GM19324 (cell line): ENCODE results near the gene ATAD1.
"Not testable (repeated sequence)": the region's sequence is repeated elsewhere in the genome, so short reads cannot be mapped to it uniquely, and the experiment has no call there.

Experiments used
- ATAC-seq: cut with Tn5 transposase; IDR thresholded peaks from one replicate; pipeline ENCODE4 v1.9.1; 2021; ENCODE audit warnings: mild to moderate bottlenecking, moderate library complexity; ENCODE audit not compliant: unreplicated experiment, low FRiP score

The ATAD1 gene

DNA sequence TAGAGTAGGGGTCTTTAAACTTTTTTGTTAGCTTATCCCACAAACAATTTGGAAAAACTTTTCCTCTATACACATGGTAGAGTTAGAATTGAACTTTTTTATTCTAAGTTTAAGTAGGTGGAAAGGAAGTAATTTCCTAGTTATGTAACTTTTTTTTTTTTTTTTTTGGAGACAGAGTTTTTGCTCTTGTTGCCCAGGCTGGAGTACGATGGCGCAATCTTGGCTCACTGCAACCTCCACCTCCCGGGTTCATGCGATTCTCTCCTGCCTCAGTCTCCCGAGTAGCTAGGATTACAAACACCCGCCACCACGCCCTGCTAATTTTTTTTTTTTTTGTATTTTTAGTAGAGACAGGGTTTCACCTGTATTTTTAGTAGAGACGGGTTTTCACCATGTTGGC is 28.7 kb upstream of the ATAD1 start:
- ATAC-seq, result not testable (repeated sequence)

DNA sequence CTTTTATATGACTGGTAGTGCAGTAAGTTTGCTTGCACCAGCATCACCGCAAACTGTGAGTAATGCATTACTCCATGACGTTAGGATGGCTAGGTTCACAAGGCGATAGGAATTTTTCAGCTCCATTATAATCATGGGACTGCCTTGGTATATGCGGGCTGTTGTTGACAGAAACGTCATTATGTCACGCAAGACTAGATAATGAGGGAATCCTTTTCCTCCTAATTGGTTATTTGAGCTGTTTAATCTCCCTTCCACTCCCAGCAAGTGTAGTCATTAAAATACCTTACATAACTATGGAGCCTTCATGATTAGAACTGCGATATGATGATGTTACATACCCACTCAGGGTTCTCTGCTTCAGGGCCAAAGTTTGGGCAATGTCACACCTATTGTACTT is 28.0 kb upstream of the ATAD1 start:
- no peak for ATAC-seq

DNA sequence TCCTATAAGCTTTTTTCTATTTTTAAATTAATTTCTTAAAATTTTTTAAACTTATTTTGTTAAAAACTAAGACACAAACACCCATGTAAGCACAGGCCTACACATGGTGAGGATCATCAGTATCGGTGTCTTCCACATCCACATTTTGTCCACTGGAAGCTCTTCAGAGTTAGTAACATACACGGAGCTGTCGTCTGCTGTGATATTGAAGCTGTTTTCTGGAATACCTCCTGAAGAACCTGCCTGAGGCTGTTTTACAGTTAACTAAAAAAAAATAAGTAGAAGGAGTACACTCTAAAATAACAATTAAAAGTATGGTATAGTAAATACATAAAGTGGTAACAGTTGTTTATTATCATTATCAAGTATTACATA is 27.6 kb upstream of the ATAD1 start:
- ATAC-seq, result no peak

DNA sequence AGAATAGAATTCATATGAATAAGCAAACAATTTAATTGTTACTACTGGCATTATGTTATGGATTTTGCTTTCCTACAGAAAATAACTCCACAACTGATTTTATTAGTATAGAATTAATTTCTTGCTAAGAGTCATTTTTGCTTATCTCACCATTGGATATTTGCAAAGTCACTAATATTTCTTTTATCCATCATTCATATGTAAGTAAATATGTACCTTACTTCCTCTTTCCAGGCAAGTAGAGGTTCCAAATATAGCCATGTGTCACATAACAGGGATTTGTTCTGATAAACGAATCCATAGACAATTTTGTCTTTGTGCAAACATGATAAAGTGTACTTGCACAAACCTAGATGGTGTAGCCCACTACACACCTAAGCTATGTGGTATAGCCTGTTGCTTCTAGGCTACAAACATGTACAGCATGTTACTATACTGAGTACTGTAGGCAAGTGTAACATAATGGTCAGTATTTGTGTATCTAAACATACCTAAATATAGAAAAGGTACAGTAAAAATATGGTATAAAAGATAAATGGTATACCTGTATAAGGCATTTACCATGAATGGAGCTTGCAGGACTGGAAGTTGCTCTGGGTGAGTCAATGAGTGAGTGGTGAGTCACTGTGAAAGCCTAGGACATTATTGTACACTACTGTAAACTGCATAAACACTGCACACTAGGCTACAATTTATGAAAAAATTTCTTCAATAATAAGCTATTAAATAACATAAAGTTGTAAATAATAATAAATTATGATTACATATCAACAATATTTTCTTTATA is 27.0 kb upstream of the ATAD1 start:
- ATAC-seq, result no peak

DNA sequence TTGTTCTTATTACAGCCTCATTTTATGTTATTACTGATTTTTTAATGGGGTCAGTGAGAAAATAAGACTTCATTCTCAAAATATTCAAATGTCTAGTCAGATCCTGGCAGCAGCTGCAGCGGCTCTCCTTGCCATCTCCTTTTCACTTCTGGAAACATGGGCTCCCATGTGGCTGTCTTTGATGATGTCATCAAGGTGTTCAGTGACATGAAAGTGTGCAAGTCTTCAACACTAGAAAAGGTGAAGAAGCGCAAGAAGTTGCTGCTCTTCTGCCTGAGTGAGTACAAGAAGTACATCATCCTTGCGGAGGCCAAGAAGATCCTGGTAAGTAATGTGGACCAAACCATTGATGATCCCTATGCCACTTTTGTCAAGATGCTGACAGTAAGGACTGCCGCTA is 25.7 kb upstream of the ATAD1 start:
- ATAC-seq, result no peak

DNA sequence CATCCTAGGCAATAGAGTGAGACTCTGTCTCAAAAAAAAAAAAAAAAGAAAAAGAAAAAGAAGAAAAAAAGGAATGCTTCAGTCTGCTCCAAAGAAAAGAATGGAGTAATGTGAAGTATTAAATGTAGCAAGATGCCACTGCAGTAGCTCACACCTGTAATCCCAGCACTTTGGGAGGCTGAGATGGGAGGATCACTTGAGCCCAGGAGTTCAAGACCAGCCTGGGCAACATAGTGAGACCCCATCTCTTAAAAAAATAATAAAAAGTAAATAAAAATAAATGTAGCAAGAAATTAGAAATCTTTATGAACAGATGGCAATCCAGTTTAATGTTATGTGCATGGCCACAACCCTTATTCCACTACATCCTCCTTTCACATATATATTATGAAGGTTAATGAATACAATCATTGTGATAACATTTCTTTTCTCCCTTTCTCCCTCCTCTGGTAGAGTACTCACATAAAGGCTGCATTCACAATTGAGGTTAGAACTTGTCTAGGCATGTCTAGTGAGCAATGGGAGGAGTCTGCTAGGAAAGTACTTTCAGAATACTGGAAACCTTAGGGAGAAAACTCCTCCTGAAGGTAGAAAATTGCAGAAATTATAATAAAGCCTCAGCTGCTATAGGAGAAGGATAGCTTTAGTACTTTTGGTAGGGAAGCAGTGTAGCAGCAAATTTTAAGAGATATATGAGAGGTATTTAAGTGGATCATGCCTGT is 24.9 kb upstream of the ATAD1 start:
- ATAC-seq, result no peak

DNA sequence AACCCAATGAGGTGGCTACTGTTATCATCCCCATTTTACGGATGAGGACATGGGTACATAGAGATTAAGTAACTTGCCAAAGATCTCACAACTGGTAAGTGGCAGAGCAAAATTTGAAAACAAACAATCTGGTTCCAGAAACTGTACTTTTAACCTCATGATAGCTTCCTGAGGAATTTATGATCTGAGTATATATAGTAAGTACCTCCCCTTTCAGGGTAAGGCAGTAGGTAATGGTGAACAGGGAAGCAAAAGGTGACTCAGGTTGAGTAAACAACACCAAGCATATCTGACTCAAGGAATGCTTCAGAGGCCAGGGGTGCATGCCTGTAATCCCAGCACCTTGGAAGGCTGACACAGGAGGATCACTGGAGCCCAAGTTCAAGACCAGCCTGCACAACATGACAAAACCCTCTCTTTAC is 24.2 kb upstream of the ATAD1 start:
- ATAC-seq, result no peak

DNA sequence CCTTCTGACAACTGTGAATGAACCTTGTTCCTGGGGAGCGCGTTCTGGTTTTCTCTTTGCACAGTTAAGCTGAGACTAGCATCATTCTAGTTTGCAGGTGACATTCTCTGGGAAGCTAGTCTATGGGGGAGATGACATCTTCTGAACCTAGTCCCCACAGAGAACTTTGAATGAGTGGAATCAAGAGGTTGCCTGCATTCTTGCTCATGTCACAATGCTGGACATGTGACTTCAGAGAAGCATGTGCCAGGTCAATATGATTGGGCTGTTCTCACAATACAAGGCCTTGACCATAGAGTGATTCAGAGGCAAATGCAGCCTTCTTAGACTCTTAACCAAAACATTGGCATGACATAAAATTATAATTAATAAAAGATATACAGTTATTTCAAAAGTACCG is 23.2 kb upstream of the ATAD1 start:
- no peak for ATAC-seq

DNA sequence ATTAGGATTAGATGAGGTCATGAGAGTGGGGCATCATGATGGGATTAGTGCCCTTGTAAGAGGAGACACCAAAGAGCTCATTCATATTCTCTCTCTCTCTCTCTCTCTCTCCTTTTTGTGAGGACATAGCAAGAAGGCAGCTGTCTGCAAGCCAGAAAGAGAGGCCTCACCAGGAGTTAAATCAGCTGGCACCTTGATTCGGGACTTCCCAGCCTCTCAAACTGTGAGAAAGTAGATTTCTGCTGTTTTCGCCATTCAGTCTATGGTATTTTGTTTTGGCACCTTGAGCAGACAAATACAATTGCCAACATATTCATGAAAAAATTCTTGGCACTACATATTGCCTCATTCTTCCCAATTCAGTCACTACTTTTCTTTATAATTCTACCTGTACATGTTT is 20.6 kb upstream of the ATAD1 start:
- ATAC-seq, result no peak

DNA sequence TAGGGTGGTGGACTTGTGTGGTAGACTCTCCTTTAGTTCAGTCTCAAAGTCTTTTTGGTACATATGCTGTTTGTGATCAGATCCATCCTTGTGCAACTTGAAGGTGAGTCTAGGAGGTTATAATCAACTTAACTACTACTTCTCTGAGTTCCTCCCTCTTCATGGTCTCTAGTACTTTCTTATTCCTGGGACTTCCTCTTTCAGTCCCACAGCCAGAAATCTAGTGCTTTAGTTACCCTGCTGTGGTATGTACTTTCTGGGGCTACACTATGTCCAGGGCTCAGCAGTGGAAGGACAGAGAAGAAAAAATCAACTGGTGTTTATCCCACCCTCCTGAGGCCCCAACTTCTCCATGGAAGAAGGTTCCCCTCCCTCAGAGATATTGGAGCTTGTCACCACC is 19.4 kb upstream of the ATAD1 start:
- no peak for ATAC-seq

DNA sequence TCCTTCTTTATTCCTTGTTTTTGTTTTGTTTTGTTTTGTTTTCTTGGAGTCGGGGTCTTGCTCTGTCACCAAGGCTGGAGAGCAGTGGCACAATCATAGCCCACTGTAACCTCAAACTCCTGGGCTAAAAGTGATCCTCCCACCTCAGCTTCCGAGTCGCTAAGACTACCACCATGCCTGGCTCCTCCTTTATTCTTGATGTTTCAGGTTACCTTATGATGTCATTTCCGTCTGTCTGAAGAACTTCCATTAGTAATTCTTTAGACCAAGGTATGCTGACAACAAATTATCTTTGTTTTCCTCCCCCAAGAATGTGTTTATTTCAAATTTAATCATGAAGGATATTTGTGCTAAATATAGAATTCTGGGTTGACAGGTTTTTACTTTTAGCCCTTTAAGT is 18.1 kb upstream of the ATAD1 start:
- no peak for ATAC-seq

DNA sequence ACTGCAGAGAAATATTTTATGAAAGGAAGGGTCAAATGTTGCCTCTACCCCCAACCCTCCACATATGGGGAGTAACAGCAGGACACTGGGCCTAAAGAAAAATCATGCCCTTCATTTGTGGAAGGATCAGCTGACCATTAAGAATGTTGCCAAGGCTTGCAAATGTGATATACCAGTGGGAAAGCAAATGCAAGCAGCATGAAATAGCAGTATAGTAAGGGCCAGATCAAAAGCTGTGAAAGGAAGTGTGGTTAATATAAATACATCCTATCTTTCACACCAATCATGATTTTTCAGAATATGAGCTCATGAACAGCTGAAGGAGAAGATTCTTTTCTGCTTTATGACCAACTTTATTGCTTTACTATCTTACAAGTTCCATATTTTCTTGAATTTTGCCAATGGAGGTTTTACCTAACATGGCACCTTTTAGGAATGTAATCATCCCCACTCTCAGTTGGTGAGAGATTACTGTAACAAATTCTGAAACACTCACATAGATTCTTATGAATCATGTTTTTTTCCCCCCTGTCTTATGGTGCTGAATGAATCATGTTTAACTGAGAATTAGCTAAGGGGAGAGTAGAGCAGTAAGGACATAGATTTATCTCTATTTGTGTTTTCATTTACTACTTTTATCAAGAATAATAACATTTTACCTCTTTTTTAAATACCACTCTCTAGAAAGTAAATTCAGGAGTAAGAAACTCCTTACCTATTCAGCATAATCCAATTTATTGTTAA is 12.1 kb upstream of the ATAD1 start:
- no peak for ATAC-seq

DNA sequence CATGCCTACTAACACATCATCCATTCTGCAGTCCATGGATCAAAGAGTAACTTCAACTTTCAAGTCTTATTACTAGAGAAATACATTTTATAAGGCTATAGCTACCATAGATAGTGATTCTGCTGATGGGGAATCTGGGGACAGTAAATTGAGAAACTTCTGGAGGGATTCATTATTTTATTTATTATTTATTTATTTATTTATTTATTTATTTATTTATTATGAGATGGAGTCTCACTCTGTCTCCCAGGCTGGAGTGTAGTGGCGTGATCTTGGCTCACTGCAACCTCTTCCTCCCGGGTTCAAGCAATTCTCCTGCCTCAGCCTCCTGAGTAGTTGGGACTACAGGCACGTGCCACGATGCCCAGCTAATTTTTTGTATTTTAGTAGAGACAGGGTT is 11.0 kb upstream of the ATAD1 start:
- not testable (repeated sequence) for ATAC-seq

DNA sequence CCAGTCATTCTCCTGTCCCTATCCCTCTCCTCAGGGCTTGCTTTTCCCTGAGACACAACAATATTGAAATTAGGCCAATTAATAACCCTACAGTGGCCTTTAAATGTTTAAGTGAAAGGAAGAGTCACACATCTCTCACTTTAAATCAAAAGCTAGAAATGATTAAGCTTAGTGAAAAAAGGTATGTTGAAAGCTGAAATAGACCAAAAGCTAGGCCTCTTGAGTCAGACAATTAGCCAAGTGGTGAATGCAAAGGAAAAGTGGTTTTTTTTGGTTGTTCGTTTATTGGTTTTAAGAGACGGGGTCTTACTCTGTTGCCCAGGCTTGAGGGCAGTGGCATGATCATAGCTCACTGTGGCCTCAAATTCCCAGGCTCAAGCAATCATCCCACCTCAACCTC is 9.7 kb upstream of the ATAD1 start:
- ATAC-seq, result no peak

DNA sequence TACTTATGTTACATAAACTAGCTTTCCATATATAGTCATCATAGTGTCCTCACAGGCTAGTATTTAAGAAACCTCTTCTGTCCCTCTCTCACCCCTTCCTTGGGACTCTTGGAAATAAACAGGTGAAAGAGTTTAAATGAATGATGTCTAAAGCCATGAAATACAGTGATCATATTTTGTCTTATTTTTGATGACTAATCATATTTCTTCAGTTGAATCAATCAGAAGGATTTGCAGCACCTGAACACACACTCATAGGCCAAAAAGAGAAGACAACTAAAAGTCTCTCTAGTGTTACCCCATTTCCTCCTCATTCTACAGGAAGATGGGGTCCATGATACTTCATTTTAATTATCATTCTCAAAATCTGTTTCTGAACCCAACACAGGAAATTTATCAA is 8.6 kb upstream of the ATAD1 start:
- no peak for ATAC-seq

DNA sequence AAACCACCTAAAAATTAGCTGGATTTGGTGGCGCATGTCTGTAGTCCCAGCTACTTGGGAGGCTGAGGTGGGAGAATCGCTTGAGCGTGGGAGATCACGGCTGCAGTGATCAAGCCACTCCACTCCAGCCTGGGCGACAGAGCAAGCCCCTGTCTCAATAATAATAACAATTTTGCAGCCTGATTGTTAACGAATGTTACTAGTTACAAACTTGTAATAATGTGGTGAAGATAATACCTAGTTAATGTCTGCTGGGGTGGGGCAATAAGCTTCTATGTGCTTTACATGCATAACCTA is 1.2 kb upstream of the ATAD1 start:
- no peak for ATAC-seq

DNA sequence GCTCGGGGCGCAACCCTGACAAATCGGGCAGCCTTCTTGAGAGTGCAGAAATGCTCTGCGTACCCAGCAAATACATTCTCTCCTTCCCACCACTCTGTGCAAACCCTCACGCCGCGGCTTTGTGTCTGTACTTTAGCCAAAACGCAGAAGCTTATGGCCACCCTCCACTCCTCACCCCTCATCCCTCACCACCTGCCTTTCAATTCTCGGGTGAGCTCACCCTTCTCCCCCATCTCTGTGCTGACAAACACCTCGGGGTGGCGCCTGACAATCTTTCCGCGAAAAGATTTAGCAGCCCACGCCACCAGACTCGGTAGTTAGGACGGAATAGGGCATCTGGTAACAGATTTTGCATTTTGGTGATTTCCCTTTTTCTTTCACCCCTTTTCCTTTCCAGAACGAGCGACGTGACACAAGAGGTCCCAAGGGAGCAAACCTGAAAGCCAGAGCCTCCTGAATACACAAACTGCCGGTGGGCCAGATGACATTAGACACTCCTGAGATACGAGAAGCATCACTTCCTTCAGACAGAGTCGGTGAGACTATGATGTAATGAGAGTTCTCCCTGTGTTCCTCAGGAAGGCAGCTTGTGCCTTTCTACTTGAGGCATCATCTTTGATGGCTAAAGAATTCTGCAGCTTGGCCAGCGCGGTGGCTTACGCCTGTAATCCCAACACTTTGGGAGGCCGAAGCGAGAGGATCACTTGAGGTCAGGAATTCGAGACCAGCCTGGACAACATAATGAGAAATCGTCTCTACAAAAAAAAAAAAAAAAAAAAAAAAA is 671 bp upstream of the ATAD1 start:
- peak; percentile 45 for ATAC-seq

DNA sequence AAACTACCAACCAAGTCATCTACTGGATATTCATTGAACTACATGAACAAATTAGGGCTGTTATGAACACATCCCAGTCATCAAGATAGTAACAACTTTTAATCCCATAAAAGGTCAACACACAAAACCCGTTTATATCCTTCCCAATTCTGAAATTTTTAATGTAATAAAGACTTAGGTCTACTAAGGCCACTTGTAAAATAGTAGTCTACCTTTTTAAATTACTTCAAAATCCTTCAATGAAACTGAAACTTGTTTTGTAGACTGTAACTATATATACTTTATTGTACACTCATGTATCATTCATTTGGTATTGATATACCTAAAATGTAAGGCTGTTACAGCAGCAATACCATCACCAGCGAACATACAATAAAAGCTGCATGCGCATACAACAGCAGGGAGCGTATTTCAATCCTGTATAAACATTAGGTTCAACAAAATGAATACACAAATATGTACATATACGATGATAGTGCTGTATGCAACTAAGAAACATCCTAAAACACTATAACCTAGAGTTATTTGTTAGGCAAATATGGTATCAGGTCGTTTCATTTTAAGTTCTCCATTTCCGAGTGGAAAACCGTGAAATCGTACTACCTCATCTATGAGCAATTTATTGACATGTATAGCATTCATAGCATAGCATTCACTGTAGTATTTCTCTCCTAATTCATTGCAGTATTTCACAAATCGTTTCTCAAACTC is 973 bp downstream of the ATAD1 start:
- no peak for ATAC-seq

DNA sequence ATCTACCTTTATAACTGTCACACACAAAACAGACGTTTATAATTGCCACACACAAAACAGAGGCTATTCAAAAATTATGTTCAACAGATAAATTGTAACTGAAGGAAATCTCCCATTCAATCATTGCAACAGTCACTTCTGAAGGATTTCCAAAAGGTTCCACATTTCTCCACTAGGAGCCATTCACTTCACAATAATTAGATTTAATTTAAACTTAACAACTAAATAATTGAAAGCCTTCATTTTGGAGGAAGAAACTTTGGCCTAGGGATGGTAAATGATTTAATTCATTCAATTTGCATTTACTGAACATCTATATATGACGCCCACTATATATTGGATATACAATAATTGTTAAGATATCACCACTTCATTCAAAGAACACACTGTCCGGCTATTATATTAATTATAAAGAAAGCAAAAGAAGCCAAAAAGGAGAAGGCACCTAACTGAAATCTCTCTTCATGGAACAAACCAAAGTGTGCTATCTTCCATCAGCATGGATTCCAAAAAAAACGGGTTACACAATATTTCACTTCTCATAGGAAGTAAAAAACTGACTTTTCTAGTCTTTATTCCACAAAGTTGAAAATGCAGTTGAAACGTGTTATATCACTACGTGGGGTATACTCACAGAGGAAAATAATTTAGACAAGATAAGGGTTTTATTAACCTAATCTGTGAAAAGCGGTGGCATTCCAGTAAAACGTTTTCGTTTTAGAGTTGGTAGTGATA is 1.7 kb downstream of the ATAD1 start:
- no peak for ATAC-seq
